Mucosa of descending colon (tissue), 3 donors: ENCODE measurements around the gene ZBTB20. TPM values are rescaled to one million over a fixed set of nuclear protein-coding genes. Genes with fewer than 3 reads are reported as not detected.

Experiments
- ATAC-seq: fragments of 200-7000 bp; cut with Tn5 transposase; one replicate; pipeline ENCODE4 v1.9.1; 2020; ENCODE audit warnings: mild to moderate bottlenecking, moderate library complexity
- DNase-seq, 3 donors: peaks; one replicate each; pipeline ENCODE4 v3.0.0-alpha.2; 2020
- H3K36me3 ChIP-seq: fragments of 200-600 bp; one replicate; pipeline ENCODE4 v1.8.0; 2021; ENCODE audit warnings: low read depth, mild to moderate bottlenecking
- H3K4me1 ChIP-seq: fragments of 200-600 bp; one replicate; pipeline ENCODE4 v1.8.0; 2021; ENCODE audit warnings: low read depth, mild to moderate bottlenecking
- H3K4me3 ChIP-seq: fragments of 200-600 bp; one replicate; pipeline ENCODE4 v1.8.0; 2021; ENCODE audit warnings: mild to moderate bottlenecking
- H3K9me3 ChIP-seq: fragments of 200-600 bp; one replicate; pipeline ENCODE4 v1.8.0; 2021; ENCODE audit warnings: mild to moderate bottlenecking
- CTCF ChIP-seq: fragments of 200-600 bp; IDR thresholded peaks from one replicate; pipeline ENCODE4 v1.8.0; 2022; ENCODE audit warnings: antibody characterized with exemption, mild to moderate bottlenecking
- intact Hi-C, 2 donors: fragments of 100-400 bp; cut with DNase I in 1 of 2; cut with micrococcal nuclease in 1 of 2; formaldehyde crosslinking; loops; one replicate each; pipeline versions ENCODE4 v1.11.0 to v1.11.1; 2022; cut with DNase I, micrococcal nuclease
- total RNA-seq, 3 donors: library from RNA; stranded (reverse); fragmentation: NEBNext Ultra II Directional in 2 of 3; extraction: Animal tissue kit (Norgen Biotek cat#: 25700) in 2 of 3; gene quantifications; one replicate each; pipeline versions ENCODE4 v1.2.1 to v1.2.4, GENCODE V29; 2021 to 2023
- donor health status: DM: no; HTN: no; CAD: no; lungs with moderate emphysema.
- donor health status: DM: no; HTN: no; CAD: no.
- donor health status: DM: no; HTN: yes; CAD: no.

Gene ZBTB20
- total RNA-seq, 3 donors from 2014 or later = 30.6 to 85.6 (median 37.3) TPM

GRCh38 chr3:114730397-114730796 lies 416.7 kb downstream of the ZBTB20 start:
- H3K4me3 ChIP-seq = no peak overlapping the region
- H3K9me3 ChIP-seq = no peaks in the 10 kb centered on the region
- DNase-seq (no peak), ATAC-seq (no peak)
- peaks cover 8% of the 10 kb centered on the region for H3K4me1 ChIP-seq
- intact Hi-C loops = no loop called here
- no peaks in the 10 kb centered on the region for H3K36me3 ChIP-seq
- TF ChIP-seq CTCF = no peak

GRCh38 chr3:114727373-114727772 lies 419.7 kb downstream of the ZBTB20 start:
- no peak for TF ChIP-seq CTCF
- Histone ChIP-seq H3K36me3 (no peaks in the 10 kb centered on the region), H3K9me3 (no peaks in the 10 kb centered on the region), H3K4me1 (peaks cover 8% of the 10 kb centered on the region), H3K4me3 (no peak overlapping the region)
- DNase-seq (no peak), ATAC-seq (no peak)
- intact Hi-C loops = no loop called here

- TF ChIP-seq CTCF = no peak
- Histone ChIP-seq H3K36me3 (no peaks in the 10 kb centered on the region), H3K4me1 (peaks cover 8% of the 10 kb centered on the region), H3K9me3 (no peaks in the 10 kb centered on the region), H3K4me3 (no peak overlapping the region)
- no peak for ATAC-seq
- intact Hi-C loops = no loop called here
- no peak for DNase-seq
Measured at GRCh38 chr3:114725966-114726365, 421.1 kb downstream of the ZBTB20 start.

GRCh38 chr3:114722530-114722929 lies 424.6 kb downstream of the ZBTB20 start:
- DNase-seq = no peak
- ATAC-seq = no peak
- H3K9me3 ChIP-seq = no peaks in the 10 kb centered on the region
- intact Hi-C loops = no loop called here
- peaks cover 13% of the 10 kb centered on the region for H3K4me1 ChIP-seq
- H3K36me3 ChIP-seq = no peaks in the 10 kb centered on the region
- H3K4me3 ChIP-seq = no peak overlapping the region
- TF ChIP-seq CTCF = no peak

GRCh38 chr3:114721864-114722263 lies 425.2 kb downstream of the ZBTB20 start:
- no peak for TF ChIP-seq CTCF
- DNase-seq (no peak), ATAC-seq (no peak)
- H3K4me3 ChIP-seq = no peak overlapping the region
- H3K36me3 ChIP-seq = no peaks in the 10 kb centered on the region
- H3K4me1 ChIP-seq = peaks cover 13% of the 10 kb centered on the region
- intact Hi-C loops = no loop called here
- H3K9me3 ChIP-seq = no peaks in the 10 kb centered on the region

GRCh38 chr3:114721209-114721608 lies 425.9 kb downstream of the ZBTB20 start:
- H3K9me3 ChIP-seq = no peaks in the 10 kb centered on the region
- H3K4me3 ChIP-seq = no peak overlapping the region
- intact Hi-C loops = no loop called here
- H3K36me3 ChIP-seq = no peaks in the 10 kb centered on the region
- H3K4me1 ChIP-seq = peaks cover 10% of the 10 kb centered on the region
- no peak for ATAC-seq
- no peak for DNase-seq
- no peak for TF ChIP-seq CTCF
